Activated gamma-delta T cell treated with Interleukin-2 at 50 U/mL for 16 hours (primary cell): ENCODE results near the gene GCNT3.

Experiments
- DNase-seq: peaks from one replicate; pipeline ENCODE4 v3.0.0-alpha.2; 2020

GCNT3 gene

DNA sequence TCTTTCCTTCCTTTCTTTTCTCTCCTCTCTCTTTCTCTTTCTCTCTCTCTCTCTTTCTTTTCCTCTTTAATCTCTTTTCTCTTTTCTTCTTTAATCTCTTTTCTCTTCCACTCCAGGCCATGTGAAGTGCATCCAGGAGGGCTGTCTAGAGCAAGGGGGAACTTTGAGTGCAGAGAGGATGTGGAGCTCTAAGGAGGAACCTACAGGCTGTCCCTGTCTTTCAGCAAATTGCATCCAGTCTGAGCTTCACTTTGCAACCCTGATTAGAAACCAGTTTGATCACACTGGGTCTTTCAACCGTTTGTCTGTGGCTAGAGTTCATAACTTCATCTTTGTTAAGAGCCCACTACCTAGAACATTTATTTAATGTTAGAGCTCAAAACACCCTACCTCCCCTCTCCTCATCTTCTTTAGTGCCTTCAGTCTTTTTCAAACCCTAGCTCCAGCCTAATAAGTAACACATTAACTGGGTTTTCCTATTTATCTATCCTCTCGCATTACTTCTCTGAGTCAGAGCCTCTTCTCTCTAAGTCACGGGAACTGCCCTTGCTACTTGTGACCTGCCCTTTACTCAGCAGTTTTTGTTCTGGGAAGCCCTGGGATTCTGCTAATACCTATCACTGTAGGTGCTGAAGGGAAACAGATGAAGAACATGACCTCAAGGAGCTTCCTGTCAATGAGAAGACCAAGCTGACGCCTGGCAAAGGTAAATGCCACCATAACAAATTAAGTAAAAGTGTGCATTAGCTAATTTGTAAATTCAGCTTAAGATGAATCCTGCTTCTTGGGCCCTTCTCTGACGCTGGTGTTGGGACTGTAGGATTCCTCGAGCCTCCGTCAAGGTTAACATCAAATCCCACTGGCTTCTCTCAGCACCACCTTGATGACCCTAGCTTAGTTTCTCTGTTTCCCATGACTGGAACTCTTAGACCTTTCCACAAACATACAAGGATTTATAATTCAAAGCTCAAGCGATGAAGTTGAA lies at the start of gene GCNT3:
GCNT3 (plus strand) TSS at position 508 of the 985 bp plus-strand sequence. CDS start 6,456 bp downstream, outside the sequence.
- no peak for DNase-seq

DNA sequence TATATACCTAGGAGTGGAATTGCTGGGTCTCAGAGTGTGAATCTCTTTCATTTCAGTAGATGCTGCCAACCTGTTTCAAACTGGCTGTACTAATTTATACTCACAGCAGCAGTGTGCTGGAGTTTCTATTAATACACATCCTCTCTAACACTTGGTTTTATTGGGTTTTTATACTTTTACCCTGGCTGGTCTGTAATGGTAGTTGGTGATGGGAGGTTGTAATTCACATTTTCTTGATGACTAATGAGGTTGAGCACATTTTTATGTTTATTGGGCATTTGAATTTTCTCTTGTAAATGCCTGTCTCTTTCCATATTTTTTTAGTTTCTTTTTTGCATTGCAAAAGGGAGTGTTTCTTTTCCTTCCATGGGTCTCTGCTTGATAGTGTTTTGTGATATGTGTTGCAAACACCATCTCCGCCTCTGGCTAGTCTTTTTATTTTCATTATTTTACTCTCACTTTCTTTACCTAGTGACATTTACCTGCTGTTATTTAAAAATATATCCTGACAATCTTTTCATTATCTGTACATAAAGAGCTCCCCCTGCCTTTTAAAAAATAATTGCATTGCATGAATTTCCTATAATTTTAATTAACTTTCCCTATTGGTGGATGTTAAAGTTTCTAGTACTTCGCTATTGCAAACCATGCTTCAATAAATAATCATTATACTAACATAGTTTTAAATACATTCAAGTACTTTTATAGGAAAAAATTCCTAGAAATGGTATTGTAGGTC lies 49.0 kb upstream of the GCNT3 start:
- no peak for DNase-seq

DNA sequence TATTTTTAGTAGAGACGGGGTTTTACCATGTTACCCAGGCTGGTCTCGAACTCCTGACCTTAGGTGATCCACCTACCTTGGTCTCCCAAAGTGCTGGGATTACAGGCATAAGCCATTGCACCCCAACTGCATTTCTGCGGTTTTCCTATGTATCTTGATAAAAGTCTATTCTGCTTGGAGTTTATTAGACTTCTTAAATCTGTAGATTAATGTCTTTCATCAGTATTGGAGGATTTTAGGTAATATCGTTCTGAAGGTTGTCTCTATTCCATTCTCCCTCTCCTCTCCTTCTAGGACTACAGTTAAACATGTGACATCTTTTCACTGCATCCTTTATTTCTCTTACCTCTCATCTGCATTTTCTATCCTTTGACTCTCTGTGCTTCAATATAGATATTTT lies 46.3 kb upstream of the GCNT3 start:
- DNase-seq: no peak

DNA sequence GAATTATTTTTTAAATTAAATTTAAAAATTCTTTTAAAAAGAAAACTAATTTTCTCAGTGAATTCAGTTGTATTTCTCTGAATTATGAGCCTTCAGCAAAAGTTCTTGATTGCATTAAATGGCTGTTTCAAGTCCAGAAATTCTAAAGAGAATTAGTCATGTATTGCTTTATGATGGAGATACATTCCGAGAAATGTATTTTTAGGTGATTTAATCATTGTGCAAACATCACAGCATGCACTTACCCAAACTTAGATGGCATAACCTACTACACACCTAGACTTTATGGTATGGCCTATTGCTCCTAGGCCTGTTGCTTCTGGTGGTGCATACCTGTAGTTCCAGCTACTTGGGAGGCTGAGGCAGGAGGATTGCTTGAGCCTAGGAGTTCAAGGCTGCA lies 44.3 kb upstream of the GCNT3 start:
- DNase-seq: no peak

GRCh38 chr15:59569477-59569876 lies 42.1 kb upstream of the GCNT3 start:
- no peak for DNase-seq

- no peak for DNase-seq
These were observed 41.3 kb upstream of the GCNT3 start for GRCh38 chr15:59570315-59570714.

DNA sequence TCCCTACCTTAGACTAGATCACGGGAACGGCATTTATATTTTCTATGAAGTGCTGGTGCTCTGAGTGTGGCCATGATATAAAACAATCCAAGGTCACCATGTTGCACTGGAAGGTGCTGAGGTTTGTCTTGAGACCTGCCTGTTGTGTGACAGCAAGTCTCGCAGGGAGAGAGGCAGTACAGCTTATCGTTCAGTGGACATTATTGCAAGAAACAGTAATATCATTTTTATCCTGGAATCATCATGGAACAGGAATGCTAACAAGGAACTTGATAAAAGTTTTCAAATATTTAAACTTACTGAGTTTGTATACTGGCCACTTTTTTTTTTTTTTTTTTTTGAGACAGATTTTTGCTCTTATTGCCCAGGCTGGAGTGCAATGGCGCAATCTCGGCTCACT lies 40.0 kb upstream of the GCNT3 start:
- DNase-seq: no peak

GRCh38 chr15:59583088-59583487 lies 28.5 kb upstream of the GCNT3 start:
- no peak for DNase-seq

GRCh38 chr15:59587085-59587826 lies 24.3 kb upstream of the GCNT3 start:
- no peak for DNase-seq

DNA sequence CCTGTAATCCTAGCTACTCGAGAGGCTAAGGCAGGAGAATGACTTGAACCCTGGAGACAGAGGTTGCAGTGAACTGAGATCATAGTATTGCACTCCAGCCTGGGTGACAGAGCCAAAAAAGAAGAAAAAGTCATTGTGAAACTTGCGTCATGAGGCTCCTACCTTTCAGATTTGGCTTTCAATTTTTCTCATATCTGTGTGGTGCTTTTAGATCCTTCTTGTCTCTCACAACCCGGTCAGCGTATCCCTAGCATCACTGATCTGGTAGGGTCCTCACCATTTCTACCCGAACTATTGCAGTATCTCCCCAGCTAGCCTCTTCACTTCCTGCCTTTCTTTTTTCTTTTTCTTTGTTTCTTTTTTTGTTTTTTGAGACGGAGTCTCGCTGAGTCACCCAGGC lies 21.6 kb upstream of the GCNT3 start:
- DNase-seq: no peak

DNA sequence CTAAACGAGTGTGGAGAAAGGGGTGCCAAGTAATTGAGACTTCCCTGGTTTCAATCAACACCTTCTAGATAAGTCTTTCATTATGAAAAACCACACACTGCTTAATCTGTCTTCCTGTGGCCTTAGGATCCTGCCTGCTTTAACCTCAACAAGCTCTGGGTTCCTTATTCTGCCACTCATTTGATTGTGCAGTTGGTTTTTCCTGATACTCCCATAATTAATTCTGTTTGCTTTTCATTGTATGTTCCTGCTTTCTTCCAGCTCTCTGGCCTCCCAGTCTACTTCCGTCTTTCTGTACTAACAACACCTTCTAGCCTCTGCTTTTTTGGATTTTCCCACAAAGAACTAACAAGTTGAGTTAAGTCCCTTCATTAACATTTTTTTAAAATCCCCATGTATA lies 20.2 kb upstream of the GCNT3 start:
- DNase-seq: no peak

DNA sequence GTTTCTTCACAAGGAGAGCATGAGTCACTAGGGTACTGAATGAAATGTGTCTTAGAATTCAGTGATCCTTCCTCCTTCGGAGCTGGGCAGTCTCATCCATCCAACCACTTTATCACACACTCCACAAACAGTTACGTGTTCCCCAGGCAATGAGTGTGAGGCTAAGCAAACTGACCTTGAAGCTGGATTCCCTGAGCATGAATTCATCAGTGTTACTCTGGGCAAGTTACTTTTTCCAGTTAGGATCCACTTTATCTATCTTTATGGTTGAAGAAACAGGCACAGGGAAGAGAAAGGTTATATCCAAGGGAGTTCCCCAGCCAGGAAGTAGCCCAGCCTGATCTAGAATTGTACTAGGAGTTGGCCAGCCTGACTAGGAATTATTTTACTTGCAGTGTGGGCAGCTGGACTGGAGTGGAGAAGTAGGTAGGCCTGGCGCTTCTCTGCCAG lies 17.1 kb upstream of the GCNT3 start:
- no peak for DNase-seq

DNA sequence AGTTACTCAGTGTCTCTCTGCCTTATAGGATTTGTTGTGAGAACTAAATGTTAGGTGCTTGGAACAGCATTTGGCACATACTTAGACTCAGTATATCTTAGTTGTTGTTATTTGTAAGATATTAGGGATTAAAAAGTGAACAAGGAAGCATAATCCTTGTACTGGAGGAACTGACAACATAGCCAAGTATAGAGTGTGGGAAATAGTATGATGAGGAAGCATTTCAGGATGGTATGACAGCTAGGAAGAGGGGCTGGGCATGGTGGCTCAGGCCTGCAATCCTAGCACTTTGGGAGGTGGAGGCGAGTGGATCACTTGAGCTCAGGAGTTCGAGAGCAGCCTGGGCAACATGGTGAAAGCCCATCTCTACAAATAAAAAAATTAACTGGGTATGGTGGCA lies 16.6 kb upstream of the GCNT3 start:
- no peak for DNase-seq

- DNase-seq: no peak
These were observed 16.1 kb upstream of the GCNT3 start for GRCh38 chr15:59595434-59595915.

DNA sequence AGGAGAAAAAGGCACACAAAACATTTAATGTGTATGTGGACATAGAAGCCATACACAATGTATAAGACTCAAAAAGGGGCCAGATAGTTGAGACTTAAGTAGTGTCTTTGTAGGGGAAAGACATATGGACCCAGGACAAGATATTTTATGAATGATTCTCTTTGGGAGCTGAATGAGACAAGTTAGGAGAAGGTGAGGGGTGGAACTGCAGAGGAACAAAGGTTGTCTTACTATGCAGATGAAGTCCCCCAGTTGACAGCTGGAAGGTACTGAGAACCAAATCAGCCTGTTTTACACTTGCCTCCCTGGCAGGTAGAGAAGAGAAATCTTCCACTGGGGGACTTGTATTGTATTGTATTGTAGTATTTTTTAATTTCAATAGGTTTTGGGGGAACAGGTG lies 14.9 kb upstream of the GCNT3 start:
- DNase-seq: no peak

DNA sequence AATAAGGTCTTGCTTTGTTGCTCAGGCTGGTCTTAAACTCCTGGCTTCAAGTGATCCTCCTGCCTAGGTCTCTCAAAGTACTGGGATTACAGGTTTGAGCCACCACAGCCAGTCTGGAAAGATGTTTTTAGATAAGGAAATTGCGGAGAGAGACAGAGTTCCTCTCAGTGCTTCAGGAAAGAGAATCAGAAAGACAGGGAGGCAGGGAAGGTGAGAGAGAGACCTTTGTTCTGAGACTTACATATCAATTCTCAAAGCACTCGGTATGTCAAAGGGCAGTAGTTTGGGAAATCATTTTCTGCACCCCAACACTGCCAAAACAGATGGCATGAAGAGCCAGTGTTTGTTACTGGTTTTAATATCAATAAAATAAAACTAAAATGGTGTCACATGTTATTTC lies 13.1 kb upstream of the GCNT3 start:
- no peak for DNase-seq

- no peak for DNase-seq
These were observed 5.6 kb upstream of the GCNT3 start for GRCh38 chr15:59605994-59606393.

- DNase-seq: no peak
These were observed 1.6 kb upstream of the GCNT3 start for GRCh38 chr15:59609730-59610712.

DNA sequence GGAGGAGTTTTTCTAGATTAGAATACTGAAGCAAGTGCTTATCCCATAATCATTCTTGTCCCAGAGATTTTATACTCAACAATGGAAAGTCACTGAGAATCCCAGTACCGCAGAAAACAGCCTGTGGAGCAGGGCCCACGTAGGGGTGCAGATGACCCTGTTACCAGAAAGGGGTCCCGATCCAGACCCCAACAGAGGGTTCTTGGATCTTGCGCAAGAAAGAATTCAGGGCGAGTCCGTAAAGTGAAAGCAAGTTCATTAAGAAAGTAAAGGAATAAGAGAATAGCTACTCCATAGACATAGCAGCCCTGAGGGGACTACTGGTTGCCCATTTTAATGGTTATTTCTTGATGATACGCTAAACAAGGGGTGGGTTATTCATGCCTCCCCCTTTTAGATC lies 2.6 kb downstream of the GCNT3 start:
- no peak for DNase-seq

GRCh38 chr15:59615661-59616060 lies 4.1 kb downstream of the GCNT3 start:
- DNase-seq: no peak

GRCh38 chr15:59616379-59616778 lies 4.8 kb downstream of the GCNT3 start:
- DNase-seq: no peak

- no peak for DNase-seq
These were observed 6.8 kb downstream of the GCNT3 start for GRCh38 chr15:59618406-59618805.
